ENCODE results near the gene PRKN. TPM values are rescaled to one million over a fixed set of nuclear protein-coding genes. Genes with fewer than 3 reads are reported as not detected.

PRKN gene
- total RNA-seq, 1 experiment from 2014 or later, result 0.46 TPM

DNA sequence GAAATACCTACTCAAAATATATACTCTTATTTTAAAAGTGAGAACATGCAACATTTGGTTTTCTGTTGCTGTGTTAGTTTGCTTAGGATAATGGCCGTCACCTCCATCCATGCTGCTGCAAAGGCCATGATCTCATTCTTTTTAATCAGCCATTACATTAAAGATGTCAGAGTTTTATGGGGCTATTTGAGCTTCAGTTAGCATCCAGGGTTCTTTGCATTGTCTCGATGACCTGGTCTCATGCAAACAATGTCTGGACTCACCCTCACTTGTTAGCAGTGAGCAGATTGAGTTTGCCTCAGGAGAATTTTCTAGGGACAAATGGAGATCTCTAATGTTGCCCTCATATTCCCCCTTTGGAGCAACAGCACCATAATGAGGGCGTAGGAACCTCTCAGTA, 995.0 kb downstream of the PRKN start:
- ChIA-PET CTCF (no interaction called here), POLR2A (no interaction called here)
- Histone ChIP-seq H3K36me3 (ENCODE audit: control insufficient read depth, insufficient read depth, low read length) (no peaks in the 10 kb centered on the region), H3K4me3 (ENCODE audit: low read depth in 2 of 2, low read length in 2 of 2) (no peak overlapping the region), H3K9me3 (ENCODE audit: control insufficient read depth, insufficient read depth, low read depth, low read length) (no peaks in the 10 kb centered on the region), H3K4me1 (ENCODE audit: control insufficient read depth, insufficient read depth, low read length) (no peaks in the 10 kb centered on the region), H3K27me3 (ENCODE audit: control insufficient read depth, insufficient read depth, low read length) (no peaks in the 10 kb centered on the region), H3K27ac (ENCODE audit: low read length) (no peak overlapping the region)
- no peak for DNase-seq (ENCODE audit: low read depth, low spot score)
- no peak for ATAC-seq
- intact Hi-C loops (cut with micrococcal nuclease; ENCODE audit: unreplicated experiment), result no loop called here
- TF ChIP-seq, protein P1, sequence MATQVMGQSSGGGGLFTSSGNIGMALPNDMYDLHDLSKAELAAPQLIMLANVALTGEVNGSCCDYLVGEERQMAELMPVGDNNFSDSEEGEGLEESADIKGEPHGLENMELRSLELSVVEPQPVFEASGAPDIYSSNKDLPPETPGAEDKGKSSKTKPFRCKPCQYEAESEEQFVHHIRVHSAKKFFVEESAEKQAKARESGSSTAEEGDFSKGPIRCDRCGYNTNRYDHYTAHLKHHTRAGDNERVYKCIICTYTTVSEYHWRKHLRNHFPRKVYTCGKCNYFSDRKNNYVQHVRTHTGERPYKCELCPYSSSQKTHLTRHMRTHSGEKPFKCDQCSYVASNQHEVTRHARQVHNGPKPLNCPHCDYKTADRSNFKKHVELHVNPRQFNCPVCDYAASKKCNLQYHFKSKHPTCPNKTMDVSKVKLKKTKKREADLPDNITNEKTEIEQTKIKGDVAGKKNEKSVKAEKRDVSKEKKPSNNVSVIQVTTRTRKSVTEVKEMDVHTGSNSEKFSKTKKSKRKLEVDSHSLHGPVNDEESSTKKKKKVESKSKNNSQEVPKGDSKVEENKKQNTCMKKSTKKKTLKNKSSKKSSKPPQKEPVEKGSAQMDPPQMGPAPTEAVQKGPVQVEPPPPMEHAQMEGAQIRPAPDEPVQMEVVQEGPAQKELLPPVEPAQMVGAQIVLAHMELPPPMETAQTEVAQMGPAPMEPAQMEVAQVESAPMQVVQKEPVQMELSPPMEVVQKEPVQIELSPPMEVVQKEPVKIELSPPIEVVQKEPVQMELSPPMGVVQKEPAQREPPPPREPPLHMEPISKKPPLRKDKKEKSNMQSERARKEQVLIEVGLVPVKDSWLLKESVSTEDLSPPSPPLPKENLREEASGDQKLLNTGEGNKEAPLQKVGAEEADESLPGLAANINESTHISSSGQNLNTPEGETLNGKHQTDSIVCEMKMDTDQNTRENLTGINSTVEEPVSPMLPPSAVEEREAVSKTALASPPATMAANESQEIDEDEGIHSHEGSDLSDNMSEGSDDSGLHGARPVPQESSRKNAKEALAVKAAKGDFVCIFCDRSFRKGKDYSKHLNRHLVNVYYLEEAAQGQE (IDR thresholded peaks at IDR 0.05; ENCODE audit: insufficient read depth in 1 of 2, low read depth in 2 of 2, low read length in 1 of 2), result no peak
- no peak for TF ChIP-seq TCF7L2 (IDR thresholded peaks at IDR 0.05; ENCODE audit: low read depth, low read length)
- no peak for TF ChIP-seq SIN3A (IDR thresholded peaks at IDR 0.05; ENCODE audit: borderline replicate concordance, insufficient read depth, low read depth, low read length)
- TF ChIP-seq CTCF (IDR thresholded peaks at IDR 0.05), result no peak
- BruUV-seq (replicated peaks), result no TSS peak
- in situ Hi-C loops (cut with HindIII; ENCODE audit: low pct_unique_long_range_greater_than_20kb, low sequenced_read_pairs), result no loop called here

DNA sequence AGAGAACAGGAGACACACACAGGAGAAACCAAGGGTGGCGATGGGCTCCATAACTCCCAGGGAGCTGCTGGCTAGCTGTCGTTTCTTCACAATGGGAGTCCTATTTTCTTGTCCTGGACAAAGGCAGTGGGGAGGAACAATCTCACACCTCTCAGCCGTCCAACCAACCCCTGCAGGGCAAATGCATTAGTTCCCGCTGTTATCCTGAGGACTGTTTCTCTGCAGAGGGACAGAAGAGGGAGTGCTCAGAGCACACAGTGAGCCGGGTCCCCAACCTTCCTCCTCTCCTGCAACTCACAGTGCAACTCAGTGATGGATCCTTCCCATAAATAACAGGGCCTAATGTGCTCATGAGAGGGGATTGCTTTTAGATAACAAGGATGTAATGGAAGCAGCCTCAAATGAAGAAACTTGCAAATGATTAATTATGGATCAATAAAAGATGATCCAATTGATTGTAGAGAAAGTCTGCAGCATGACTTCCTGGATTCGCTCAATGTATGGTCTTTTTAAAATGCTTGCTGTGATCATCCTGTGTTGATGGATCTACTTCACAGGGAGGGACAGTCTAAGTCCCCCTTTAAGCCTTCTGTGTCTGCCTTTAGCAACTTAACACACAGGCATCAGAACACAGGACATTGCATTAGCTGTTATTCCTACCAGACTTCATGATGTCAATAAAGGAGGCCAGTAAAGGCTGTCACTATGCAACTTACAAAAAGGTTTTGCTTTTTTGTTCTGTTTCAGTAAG, 1000.3 kb downstream of the PRKN start:
- BruUV-seq (replicated peaks), result no TSS peak
- Histone ChIP-seq H3K27me3 (ENCODE audit: control insufficient read depth, insufficient read depth, low read length) (no peaks in the 10 kb centered on the region), H3K9me3 (ENCODE audit: control insufficient read depth, insufficient read depth, low read depth, low read length) (no peaks in the 10 kb centered on the region), H3K4me1 (ENCODE audit: control insufficient read depth, insufficient read depth, low read length) (no peaks in the 10 kb centered on the region), H3K4me3 (ENCODE audit: low read depth in 2 of 2, low read length in 2 of 2) (no peak overlapping the region), H3K36me3 (ENCODE audit: control insufficient read depth, insufficient read depth, low read length) (no peaks in the 10 kb centered on the region), H3K27ac (ENCODE audit: low read length) (no peak overlapping the region)
- intact Hi-C loops (cut with micrococcal nuclease; ENCODE audit: unreplicated experiment), result no loop called here
- in situ Hi-C loops (cut with HindIII; ENCODE audit: low pct_unique_long_range_greater_than_20kb, low sequenced_read_pairs), result no loop called here
- POLR2A ChIA-PET, result no interaction called here
- CTCF ChIA-PET, result no interaction called here
- DNase-seq (ENCODE audit: low read depth, low spot score) (no peak), ATAC-seq (no peak)
- no peak for TF ChIP-seq TCF7L2 (IDR thresholded peaks at IDR 0.05; ENCODE audit: low read depth, low read length)
- TF ChIP-seq POLR2AphosphoS5 (IDR thresholded peaks at IDR 0.05; ENCODE audit: low read depth, low read length), result no peak
- TF ChIP-seq, protein P1 (IDR thresholded peaks at IDR 0.05; ENCODE audit: insufficient read depth in 1 of 2, low read depth in 2 of 2, low read length in 1 of 2), result no peak
- TF ChIP-seq CTCF (IDR thresholded peaks at IDR 0.05), result no peak
- no peak for TF ChIP-seq SIN3A (IDR thresholded peaks at IDR 0.05; ENCODE audit: borderline replicate concordance, insufficient read depth, low read depth, low read length)
